K562 treated with DMSO at 1 percent for 24 hours (cell line): ENCODE data around the gene TMEM8B. TPM values are rescaled to one million over a fixed set of nuclear protein-coding genes. Genes with fewer than 3 reads are reported as not detected.

ENCODE experiments used
- total RNA-seq: library from RNA; unstranded; fragments of 300-600 nt; gene quantifications from 2 replicates; pipeline ENCODE4 v1.2.3, GENCODE V29; 2022; ENCODE audit warnings: low read depth; ENCODE audit not compliant: insufficient read depth

The TMEM8B gene, protein sequence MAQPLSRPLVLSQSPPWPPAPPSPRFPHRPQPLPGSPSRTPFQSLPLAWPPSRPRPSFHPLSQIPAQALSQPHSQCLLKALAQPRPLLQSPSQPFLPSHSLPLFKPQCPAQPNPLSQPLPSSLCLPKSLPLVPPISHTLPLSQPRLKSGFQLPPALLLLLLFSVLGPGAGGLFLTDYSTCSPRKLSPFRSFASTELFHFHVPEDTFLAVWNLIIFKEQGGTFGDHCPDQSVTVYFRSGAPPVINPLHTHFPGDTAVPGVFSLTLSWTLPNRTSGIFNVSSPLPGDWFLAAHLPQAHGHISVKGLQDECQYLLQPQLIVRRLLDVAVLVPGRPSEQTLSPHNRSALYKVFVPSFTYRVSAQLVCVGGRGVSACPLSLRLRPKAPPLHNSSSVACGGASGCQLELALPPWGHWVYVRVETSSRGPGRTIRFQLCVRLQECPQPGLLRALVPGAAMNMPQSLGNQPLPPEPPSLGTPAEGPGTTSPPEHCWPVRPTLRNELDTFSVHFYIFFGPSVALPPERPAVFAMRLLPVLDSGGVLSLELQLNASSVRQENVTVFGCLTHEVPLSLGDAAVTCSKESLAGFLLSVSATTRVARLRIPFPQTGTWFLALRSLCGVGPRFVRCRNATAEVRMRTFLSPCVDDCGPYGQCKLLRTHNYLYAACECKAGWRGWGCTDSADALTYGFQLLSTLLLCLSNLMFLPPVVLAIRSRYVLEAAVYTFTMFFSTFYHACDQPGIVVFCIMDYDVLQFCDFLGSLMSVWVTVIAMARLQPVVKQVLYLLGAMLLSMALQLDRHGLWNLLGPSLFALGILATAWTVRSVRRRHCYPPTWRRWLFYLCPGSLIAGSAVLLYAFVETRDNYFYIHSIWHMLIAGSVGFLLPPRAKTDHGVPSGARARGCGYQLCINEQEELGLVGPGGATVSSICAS
- total RNA-seq: 7.2 and 8.5 TPM in 2 replicates

GRCh38 chr9:35829084-35829763 is at the start of gene TMEM8B:
TMEM8B (plus strand) TSS chr9:35829228; CDS start chr9:35829448, 220 bp downstream.

GRCh38 chr9:35791297-35791921 is 37.6 kb upstream of the TMEM8B start, which contains the start of gene NPR2:
NPR2 (plus strand) TSS chr9:35791591; CDS start chr9:35792409, 818 bp downstream.

GRCh38 chr9:35812025-35812602 is 16.9 kb upstream of the TMEM8B start, which contains the start of gene SPAG8:
SPAG8 (minus strand) TSS chr9:35812262; CDS start chr9:35812147, 115 bp downstream.

DNA sequence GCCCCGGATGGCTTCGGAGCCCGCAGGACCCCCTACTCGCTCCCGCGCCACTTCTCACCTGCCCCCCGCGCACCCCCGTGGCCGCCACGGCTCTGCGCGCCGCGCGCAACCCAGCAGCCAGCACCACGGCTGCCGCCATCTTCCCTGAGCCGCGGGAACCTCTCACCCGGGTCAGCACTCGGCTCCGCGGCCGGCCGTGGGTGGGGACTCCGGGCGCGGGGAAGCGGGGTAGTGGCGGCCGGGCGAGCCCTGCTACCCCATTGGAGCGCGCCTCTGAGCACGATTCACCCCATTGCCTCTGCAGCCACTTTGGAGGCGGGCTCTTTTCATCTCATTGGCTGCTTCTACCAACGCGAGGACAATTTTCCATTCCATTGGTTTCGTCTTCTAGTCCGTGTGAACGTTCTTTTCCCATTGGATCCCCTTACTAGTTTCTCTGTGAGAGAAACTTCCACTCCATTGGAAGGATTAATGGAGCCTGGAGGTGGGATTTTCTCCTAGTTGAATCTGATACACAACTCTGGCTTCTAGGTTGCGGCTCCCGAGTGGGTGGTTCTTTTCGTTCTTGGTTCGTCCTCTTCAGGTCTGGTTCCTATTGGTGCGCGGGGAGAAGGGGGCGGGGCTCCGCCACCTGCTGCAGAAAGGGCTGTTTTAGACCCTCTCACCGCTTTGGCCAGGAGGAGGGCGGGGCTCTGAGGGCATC is 14.0 kb upstream of the TMEM8B start, which contains the start of gene HINT2:
HINT2 (minus strand) TSS at position 202 of the 703 bp plus-strand sequence; CDS start at position 139, 63 bp downstream.

GRCh38 chr9:35828716-35829083 is 328 bp upstream of the TMEM8B start, which contains the start of gene FAM221B:
FAM221B (minus strand) TSS chr9:35828732; CDS start chr9:35826161, 2,571 bp downstream.

GRCh38 chr9:35870351-35870923 is 41.4 kb downstream of the TMEM8B start, which contains the start of gene OR13J1:
OR13J1 (minus strand) TSS chr9:35870401; CDS start chr9:35870401, 0 bp downstream.

DNA sequence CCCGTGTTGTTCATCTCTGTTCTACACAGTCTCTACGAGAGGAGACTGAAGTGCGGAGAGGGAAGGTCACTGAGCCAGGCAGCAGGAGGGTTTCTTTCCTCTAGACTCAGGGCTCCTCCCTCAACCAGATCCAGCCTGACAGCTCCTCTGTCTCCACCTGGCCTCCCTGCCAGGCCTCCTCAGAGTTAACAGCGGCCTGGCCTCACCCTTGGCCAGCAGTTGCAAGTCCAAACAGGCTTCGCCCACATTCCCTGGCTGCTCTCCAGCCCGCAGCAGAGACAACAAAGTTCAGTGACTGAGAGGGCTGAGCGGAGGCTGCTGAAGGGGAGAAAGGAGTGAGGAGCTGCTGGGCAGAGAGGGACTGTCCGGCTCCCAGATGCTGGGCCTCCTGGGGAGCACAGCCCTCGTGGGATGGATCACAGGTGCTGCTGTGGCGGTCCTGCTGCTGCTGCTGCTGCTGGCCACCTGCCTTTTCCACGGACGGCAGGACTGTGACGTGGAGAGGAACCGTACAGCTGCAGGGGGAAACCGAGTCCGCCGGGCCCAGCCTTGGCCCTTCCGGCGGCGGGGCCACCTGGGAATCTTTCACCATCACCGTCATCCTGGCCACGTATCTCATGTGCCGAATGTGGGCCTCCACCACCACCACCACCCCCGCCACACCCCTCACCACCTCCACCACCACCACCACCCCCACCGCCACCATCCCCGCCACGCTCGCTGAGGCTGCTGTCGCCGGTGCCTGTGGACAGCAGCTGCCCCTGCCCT is 77.1 kb downstream of the TMEM8B start, which contains the start of gene HRCT1:
HRCT1 (plus strand) TSS at position 291 of the 768 bp plus-strand sequence; CDS start at position 377, 86 bp downstream.

GRCh38 chr9:35909274-35909673 is 80.2 kb downstream of the TMEM8B start, which contains the start of gene SPAAR:
SPAAR (plus strand) TSS chr9:35909490; CDS start chr9:35910464, 974 bp downstream.

Other genes with a start within 250 kb of the TMEM8B start
- gene TESK1, start 224.0 kb upstream of the TMEM8B start, total RNA-seq: 20.9 and 22.7 TPM in 2 replicates
- 1.6 TPM in 1 of 2 replicates, not detected in the other for gene CD72, start 210.8 kb upstream of the TMEM8B start, total RNA-seq
- gene SIT1, start 178.3 kb upstream of the TMEM8B start, total RNA-seq: not detected in 2 replicates
- not detected in 2 replicates for gene RMRP, start 171.2 kb upstream of the TMEM8B start, total RNA-seq
- 15.5 and 17.2 TPM in 2 replicates for gene CCDC107, start 170.9 kb upstream of the TMEM8B start, total RNA-seq
- gene ARHGEF39, start 164.0 kb upstream of the TMEM8B start, total RNA-seq: 13.1 and 14.4 TPM in 2 replicates
- 1.00 and 1.4 TPM in 2 replicates for gene CA9, start 155.3 kb upstream of the TMEM8B start, total RNA-seq
- gene TPM2, start 139.3 kb upstream of the TMEM8B start, total RNA-seq: 3.6 and 3.9 TPM in 2 replicates
- gene TLN1, start 97.0 kb upstream of the TMEM8B start, total RNA-seq: 148 and 181 TPM in 2 replicates
- gene CREB3, start 96.6 kb upstream of the TMEM8B start, total RNA-seq: 38.0 and 39.4 TPM in 2 replicates
- 54.5 and 57.4 TPM in 2 replicates for gene GBA2, start 80.0 kb upstream of the TMEM8B start, total RNA-seq
- gene RGP1, start 79.9 kb upstream of the TMEM8B start, total RNA-seq: 12.6 and 13.9 TPM in 2 replicates
- gene MSMP, start 75.0 kb upstream of the TMEM8B start, total RNA-seq: not detected in 2 replicates
- gene NPR2, start 37.6 kb upstream of the TMEM8B start, total RNA-seq: 3.9 TPM in 2 replicates
- gene SPAG8, start 17.0 kb upstream of the TMEM8B start, total RNA-seq: not detected in 2 replicates
- 101 and 102 TPM in 2 replicates for gene HINT2, start 14.2 kb upstream of the TMEM8B start, total RNA-seq
- not detected in 2 replicates for gene FAM221B, start 496 bp upstream of the TMEM8B start, total RNA-seq
- gene OR13J1, start 41.2 kb downstream of the TMEM8B start, total RNA-seq: not detected in 2 replicates
- not detected in 2 replicates for gene HRCT1, start 77.0 kb downstream of the TMEM8B start, total RNA-seq
- gene SPAAR, start 80.3 kb downstream of the TMEM8B start, total RNA-seq: not detected in 2 replicates
- not detected in 2 replicates for gene OR2S2, start 128.9 kb downstream of the TMEM8B start, total RNA-seq
- gene RECK, start 207.7 kb downstream of the TMEM8B start, total RNA-seq: 0.28 and 0.42 TPM in 2 replicates